ENCODE data around the gene IL21R. TPM values are rescaled to one million over a fixed set of nuclear protein-coding genes. Genes with fewer than 3 reads are reported as not detected.

Gene IL21R
- total and polyA plus RNA-seq, 2 donors (not counting 1 experiment from before 2014, with no cell fraction given), result 28.5 to 32.1 TPM

GRCh38 chr16:27486344-27486743 lies 84.4 kb downstream of the IL21R start:
- H4K20me1 ChIP-seq (ENCODE audit: control insufficient read depth, insufficient read depth, low read length, poor library complexity, severe bottlenecking), result no peaks in the 10 kb centered on the region
- Mint-ChIP-seq H3K9me3 (ENCODE audit: insufficient read depth) (no peaks in the 10 kb centered on the region), H3K4me1 (no peaks in the 10 kb centered on the region), H3K27ac (no peak overlapping the region), H3K27me3 (no peaks in the 10 kb centered on the region), H3K4me3 (no peak overlapping the region)
- ChIA-PET CTCF (no interaction called here), POLR2A (no interaction called here)
- intact Hi-C loops (cut with micrococcal nuclease), result no loop called here
- no peak overlapping the region for H3K9ac ChIP-seq (ENCODE audit: low read length)
- H3K36me3 ChIP-seq (replicated peaks in 1 of 2; ENCODE audit: control extremely low read depth in 1 of 2, control insufficient read depth in 1 of 2, extremely low read depth in 1 of 2, insufficient read depth in 2 of 2, low read length in 1 of 2), result peaks cover 3 to 83% of the 10 kb centered on the region in 2 experiments
- DNase-seq (no peak), ATAC-seq (ENCODE audit: low read depth) (no peak)
- no peaks in the 10 kb centered on the region for H3K27me3 ChIP-seq (replicated peaks in 1 of 4; ENCODE audit: control extremely low read depth in 1 of 4, control insufficient read depth in 3 of 4, insufficient read depth in 4 of 4, low read length in 3 of 4)
- no peak overlapping the region for H3K4me2 ChIP-seq (replicated peaks; ENCODE audit: low read depth, low read length, poor library complexity, severe bottlenecking)
- WGBS (ENCODE audit: insufficient coverage), result 100% methylated on average over 5 of the region's 8 CpGs
- no peaks in the 10 kb centered on the region for H3K9me3 ChIP-seq (ENCODE audit: control extremely low read depth in 1 of 3, control insufficient read depth in 2 of 3, insufficient read depth in 1 of 3, low read length in 2 of 3)
- H3K4me1 ChIP-seq (ENCODE audit: control insufficient read depth in 2 of 2, insufficient read depth in 2 of 2, low read length in 2 of 2), result no peaks in the 10 kb centered on the region
- H3K27ac ChIP-seq (ENCODE audit: low read length in 2 of 2), result no peak overlapping the region
- TF ChIP-seq CTCF (IDR thresholded peaks at IDR 0.05) (no peak), EZH2 (IDR thresholded peaks at IDR 0.05; ENCODE audit: borderline replicate concordance, insufficient read depth, low read depth, low read length, poor library complexity, severe bottlenecking) (no peak)
- no peak overlapping the region for H2AFZ ChIP-seq (ENCODE audit: insufficient read depth, low read depth, low read length, poor library complexity, severe bottlenecking)
- H3K4me3 ChIP-seq (ENCODE audit: control extremely low read depth in 1 of 5, extremely low read depth in 1 of 5, insufficient read depth in 1 of 5, low read depth in 2 of 5, low read length in 4 of 5), result no peak overlapping the region
- no peaks in the 10 kb centered on the region for H3K79me2 ChIP-seq (ENCODE audit: control insufficient read depth, insufficient read depth, low read length)

- ATAC-seq (ENCODE audit: low read depth) (no peak), DNase-seq (no peak)
- no peak overlapping the region for H3K4me3 Mint-ChIP-seq
- intact Hi-C loops (cut with micrococcal nuclease), result no loop called here
- no peaks in the 10 kb centered on the region for H3K9me3 Mint-ChIP-seq (ENCODE audit: insufficient read depth)
- POLR2A ChIA-PET, result no interaction called here
- H3K27me3 ChIP-seq (replicated peaks in 1 of 4; ENCODE audit: control extremely low read depth in 1 of 4, control insufficient read depth in 3 of 4, insufficient read depth in 4 of 4, low read length in 3 of 4), result no peaks in the 10 kb centered on the region
- no peak overlapping the region for H3K27ac ChIP-seq (ENCODE audit: low read length in 2 of 2)
- no peaks in the 10 kb centered on the region for H4K20me1 ChIP-seq (ENCODE audit: control insufficient read depth, insufficient read depth, low read length, poor library complexity, severe bottlenecking)
- H3K79me2 ChIP-seq (ENCODE audit: control insufficient read depth, insufficient read depth, low read length), result no peaks in the 10 kb centered on the region
- WGBS (ENCODE audit: insufficient coverage), result 100% methylated on average over 2 of the region's 3 CpGs
- TF ChIP-seq EZH2 (IDR thresholded peaks at IDR 0.05; ENCODE audit: borderline replicate concordance, insufficient read depth, low read depth, low read length, poor library complexity, severe bottlenecking) (no peak), CTCF (IDR thresholded peaks at IDR 0.05) (no peak)
- H3K4me1 ChIP-seq (ENCODE audit: control insufficient read depth in 2 of 2, insufficient read depth in 2 of 2, low read length in 2 of 2), result no peaks in the 10 kb centered on the region
- H3K4me1 Mint-ChIP-seq, result no peaks in the 10 kb centered on the region
- no peak overlapping the region for H3K4me3 ChIP-seq (ENCODE audit: control extremely low read depth in 1 of 5, extremely low read depth in 1 of 5, insufficient read depth in 1 of 5, low read depth in 2 of 5, low read length in 4 of 5)
- CTCF ChIA-PET, result no interaction called here
- peaks cover 3 to 83% of the 10 kb centered on the region in 2 experiments for H3K36me3 ChIP-seq (replicated peaks in 1 of 2; ENCODE audit: control extremely low read depth in 1 of 2, control insufficient read depth in 1 of 2, extremely low read depth in 1 of 2, insufficient read depth in 2 of 2, low read length in 1 of 2)
- no peak overlapping the region for H3K4me2 ChIP-seq (replicated peaks; ENCODE audit: low read depth, low read length, poor library complexity, severe bottlenecking)
- H3K27me3 Mint-ChIP-seq, result no peaks in the 10 kb centered on the region
- H3K27ac Mint-ChIP-seq, result no peak overlapping the region
- H3K9ac ChIP-seq (ENCODE audit: low read length), result no peak overlapping the region
- no peaks in the 10 kb centered on the region for H3K9me3 ChIP-seq (ENCODE audit: control extremely low read depth in 1 of 3, control insufficient read depth in 2 of 3, insufficient read depth in 1 of 3, low read length in 2 of 3)
- no peak overlapping the region for H2AFZ ChIP-seq (ENCODE audit: insufficient read depth, low read depth, low read length, poor library complexity, severe bottlenecking)
Measured at GRCh38 chr16:27486760-27487159, 84.8 kb downstream of the IL21R start.
